ENCODE data around the gene CAMK4. TPM values are rescaled to one million over a fixed set of nuclear protein-coding genes. Genes with fewer than 3 reads are reported as not detected.

CAMK4 gene
- total and polyA plus RNA-seq, 2 experiments from 2014 or later: 4.2 to 7.3 TPM

GRCh38 chr5:111375645-111376044, 151.5 kb downstream of the CAMK4 start:
- no peak overlapping the region for H3K27ac Mint-ChIP-seq

More at GRCh38 chr5:111375645-111376044, 151.5 kb downstream of the CAMK4 start:
- Histone ChIP-seq H3K4me2 (no peak overlapping the region), H3F3A (replicated peaks; ENCODE audit: low read depth) (no peaks in the 10 kb centered on the region), H3K9me2 (ENCODE audit: insufficient read depth) (no peaks in the 10 kb centered on the region), H3K4me1 (ENCODE audit: insufficient read depth) (no peaks in the 10 kb centered on the region), H3K27ac (ENCODE audit: low read depth) (no peak overlapping the region), H3K79me2 (replicated peaks; ENCODE audit: insufficient read depth) (no peaks in the 10 kb centered on the region), H3K4me3 (no peak overlapping the region), H2AFZ (no peak overlapping the region), H3K27me3 (ENCODE audit: insufficient read depth) (no peaks in the 10 kb centered on the region), H4K20me1 (replicated peaks; ENCODE audit: insufficient read depth) (no peaks in the 10 kb centered on the region), H3K36me3 (ENCODE audit: insufficient read depth) (no peaks in the 10 kb centered on the region)
- ATAC-seq (no peak), DNase-seq (ENCODE audit: low spot score) (no peak)
- TF ChIP-seq ZNF331 (CRISPR knock-in tag; IDR thresholded peaks at IDR 0.05; ENCODE audit: low read depth) (no peak), JUNB (IDR thresholded peaks at IDR 0.05; ENCODE audit: unreplicated experiment) (no peak), CREB1 (CRISPR knock-in tag; IDR thresholded peaks at IDR 0.05; ENCODE audit: low read depth) (no peak), REST (IDR thresholded peaks at IDR 0.05; ENCODE audit: unreplicated experiment) (no peak), POLR2AphosphoS5 (IDR thresholded peaks at IDR 0.05; ENCODE audit: low read depth) (no peak), NANOG (IDR thresholded peaks at IDR 0.05; ENCODE audit: borderline replicate concordance) (no peak), EZH2 (IDR thresholded peaks at IDR 0.05; ENCODE audit: low read depth, unreplicated experiment) (no peak), ETS1 (IDR thresholded peaks at IDR 0.05) (no peak), ZNF114 (CRISPR knock-in tag; IDR thresholded peaks at IDR 0.05) (no peak), EZH2phosphoT487 (IDR thresholded peaks at IDR 0.05; ENCODE audit: unreplicated experiment) (no peak), ZNF462 (CRISPR knock-in tag; IDR thresholded peaks at IDR 0.05) (no peak), STAT1 (IDR thresholded peaks at IDR 0.05; ENCODE audit: unreplicated experiment) (no peak)
- TF ChIP-seq, protein P1, sequence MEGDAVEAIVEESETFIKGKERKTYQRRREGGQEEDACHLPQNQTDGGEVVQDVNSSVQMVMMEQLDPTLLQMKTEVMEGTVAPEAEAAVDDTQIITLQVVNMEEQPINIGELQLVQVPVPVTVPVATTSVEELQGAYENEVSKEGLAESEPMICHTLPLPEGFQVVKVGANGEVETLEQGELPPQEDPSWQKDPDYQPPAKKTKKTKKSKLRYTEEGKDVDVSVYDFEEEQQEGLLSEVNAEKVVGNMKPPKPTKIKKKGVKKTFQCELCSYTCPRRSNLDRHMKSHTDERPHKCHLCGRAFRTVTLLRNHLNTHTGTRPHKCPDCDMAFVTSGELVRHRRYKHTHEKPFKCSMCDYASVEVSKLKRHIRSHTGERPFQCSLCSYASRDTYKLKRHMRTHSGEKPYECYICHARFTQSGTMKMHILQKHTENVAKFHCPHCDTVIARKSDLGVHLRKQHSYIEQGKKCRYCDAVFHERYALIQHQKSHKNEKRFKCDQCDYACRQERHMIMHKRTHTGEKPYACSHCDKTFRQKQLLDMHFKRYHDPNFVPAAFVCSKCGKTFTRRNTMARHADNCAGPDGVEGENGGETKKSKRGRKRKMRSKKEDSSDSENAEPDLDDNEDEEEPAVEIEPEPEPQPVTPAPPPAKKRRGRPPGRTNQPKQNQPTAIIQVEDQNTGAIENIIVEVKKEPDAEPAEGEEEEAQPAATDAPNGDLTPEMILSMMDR (conservative IDR thresholded peaks at IDR 0.05; ENCODE audit: low read depth in 2 of 2): no peak
- H3K4me3 Mint-ChIP-seq: no peak overlapping the region
- H3K4me1 Mint-ChIP-seq: no peaks in the 10 kb centered on the region
- no peaks in the 10 kb centered on the region for H3K27me3 Mint-ChIP-seq (ENCODE audit: insufficient read depth, low read depth, poor library complexity)
- H3K9me3 Mint-ChIP-seq: no peaks in the 10 kb centered on the region
- no peaks in the 10 kb centered on the region for H3K36me3 Mint-ChIP-seq (ENCODE audit: low read depth)
